ENCODE data around the gene STK17B.
A peak's percentile ranks its signal among the peaks of the same experiment; 100 is the strongest.

The STK17B gene

DNA sequence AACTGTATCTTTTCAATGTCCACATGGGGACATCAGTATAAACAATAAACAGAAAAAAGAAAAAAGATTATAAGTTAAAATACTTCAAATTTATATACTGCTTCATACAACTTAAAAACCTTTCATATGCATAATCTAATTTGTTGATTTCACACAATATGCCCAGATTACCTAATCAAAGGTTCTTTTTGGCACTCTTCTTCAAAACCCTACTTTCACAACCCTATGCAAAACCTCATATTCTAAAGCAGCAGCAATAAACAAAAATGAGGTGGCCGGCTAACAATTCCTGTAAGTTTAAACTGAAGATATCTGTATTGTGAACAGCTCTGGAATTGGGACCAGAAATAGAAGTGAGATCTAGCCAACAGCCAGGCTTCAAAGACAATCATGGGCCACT, 28.6 kb downstream of the STK17B start:
- H3K36me3 ChIP-seq (ENCODE audit: low read length): peaks cover 89% of the 10 kb centered on the region
- H3K79me2 ChIP-seq (ENCODE audit: insufficient read depth, low read length): peaks cover 51% of the 10 kb centered on the region
- TF ChIP-seq EZH2phosphoT487 (conservative IDR thresholded peaks at IDR 0.05; ENCODE audit: low read length): no peak
- TF ChIP-seq, protein P1, sequence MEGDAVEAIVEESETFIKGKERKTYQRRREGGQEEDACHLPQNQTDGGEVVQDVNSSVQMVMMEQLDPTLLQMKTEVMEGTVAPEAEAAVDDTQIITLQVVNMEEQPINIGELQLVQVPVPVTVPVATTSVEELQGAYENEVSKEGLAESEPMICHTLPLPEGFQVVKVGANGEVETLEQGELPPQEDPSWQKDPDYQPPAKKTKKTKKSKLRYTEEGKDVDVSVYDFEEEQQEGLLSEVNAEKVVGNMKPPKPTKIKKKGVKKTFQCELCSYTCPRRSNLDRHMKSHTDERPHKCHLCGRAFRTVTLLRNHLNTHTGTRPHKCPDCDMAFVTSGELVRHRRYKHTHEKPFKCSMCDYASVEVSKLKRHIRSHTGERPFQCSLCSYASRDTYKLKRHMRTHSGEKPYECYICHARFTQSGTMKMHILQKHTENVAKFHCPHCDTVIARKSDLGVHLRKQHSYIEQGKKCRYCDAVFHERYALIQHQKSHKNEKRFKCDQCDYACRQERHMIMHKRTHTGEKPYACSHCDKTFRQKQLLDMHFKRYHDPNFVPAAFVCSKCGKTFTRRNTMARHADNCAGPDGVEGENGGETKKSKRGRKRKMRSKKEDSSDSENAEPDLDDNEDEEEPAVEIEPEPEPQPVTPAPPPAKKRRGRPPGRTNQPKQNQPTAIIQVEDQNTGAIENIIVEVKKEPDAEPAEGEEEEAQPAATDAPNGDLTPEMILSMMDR (IDR thresholded peaks at IDR 0.05; ENCODE audit: insufficient read depth, low read length, poor library complexity, severe bottlenecking): no peak
- no peak overlapping the region for H3K4me2 ChIP-seq (ENCODE audit: low read depth, low read length, poor library complexity, severe bottlenecking)
- no peak overlapping the region for H2AFZ ChIP-seq (ENCODE audit: low read depth, low read length, severe bottlenecking)
- no peaks in the 10 kb centered on the region for H3K27me3 ChIP-seq (ENCODE audit: low read length)
- H3K4me3 ChIP-seq (ENCODE audit: insufficient read depth, low read length, poor library complexity, severe bottlenecking): no peak overlapping the region
- H3K9ac ChIP-seq (ENCODE audit: low read length): no peak overlapping the region
- H3K27ac ChIP-seq (ENCODE audit: low read depth, low read length): peak overlapping the region; percentile 12; the same call in 1 of the 2 replicates
- H3K9me3 ChIP-seq (ENCODE audit: insufficient read depth, low read length): no peaks in the 10 kb centered on the region
- H4K20me1 ChIP-seq (ENCODE audit: low read depth, low read length): peaks cover 37% of the 10 kb centered on the region
- H3K9me2 ChIP-seq (replicated peaks; ENCODE audit: insufficient read depth, low read length): no peaks in the 10 kb centered on the region
- peaks cover 46% of the 10 kb centered on the region for H3F3A ChIP-seq (ENCODE audit: insufficient read depth)

DNA sequence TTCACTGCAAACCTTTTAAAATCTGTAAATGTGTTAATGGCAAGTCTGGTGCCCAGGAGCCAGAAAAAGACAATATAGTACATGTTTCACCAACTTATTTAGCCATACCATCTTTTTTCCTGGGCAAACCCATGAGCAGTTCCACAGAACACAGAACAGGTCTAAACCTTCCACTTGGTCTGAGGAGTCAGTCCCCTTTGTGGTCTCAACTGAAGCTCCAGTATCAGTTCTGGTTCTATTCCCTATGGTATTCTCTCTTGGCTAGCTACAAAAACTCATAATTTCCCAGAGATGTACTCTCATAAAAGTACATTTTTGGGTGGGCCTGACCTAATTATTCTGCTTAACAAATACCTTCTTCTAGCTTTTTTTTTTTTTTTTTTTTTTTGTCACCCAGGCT, 31.2 kb downstream of the STK17B start:
- Histone ChIP-seq H3K4me3 (ENCODE audit: insufficient read depth, low read length, poor library complexity, severe bottlenecking) (no peak overlapping the region), H3K79me2 (ENCODE audit: insufficient read depth, low read length) (peaks cover 28% of the 10 kb centered on the region), H3F3A (ENCODE audit: insufficient read depth) (peaks cover 54% of the 10 kb centered on the region), H3K9me3 (ENCODE audit: insufficient read depth, low read length) (no peaks in the 10 kb centered on the region), H2AFZ (ENCODE audit: low read depth, low read length, severe bottlenecking) (no peak overlapping the region), H3K4me2 (ENCODE audit: low read depth, low read length, poor library complexity, severe bottlenecking) (no peak overlapping the region), H3K9ac (ENCODE audit: low read length) (no peak overlapping the region), H4K20me1 (ENCODE audit: low read depth, low read length) (peaks cover 25% of the 10 kb centered on the region), H3K9me2 (replicated peaks; ENCODE audit: insufficient read depth, low read length) (no peaks in the 10 kb centered on the region), H3K36me3 (ENCODE audit: low read length) (peaks cover 91% of the 10 kb centered on the region), H3K27me3 (ENCODE audit: low read length) (no peaks in the 10 kb centered on the region), H3K27ac (ENCODE audit: low read depth, low read length) (no peak overlapping the region)
- TF ChIP-seq, protein P1 (IDR thresholded peaks at IDR 0.05; ENCODE audit: insufficient read depth, low read length, poor library complexity, severe bottlenecking): no peak
- no peak for TF ChIP-seq EZH2phosphoT487 (conservative IDR thresholded peaks at IDR 0.05; ENCODE audit: low read length)

DNA sequence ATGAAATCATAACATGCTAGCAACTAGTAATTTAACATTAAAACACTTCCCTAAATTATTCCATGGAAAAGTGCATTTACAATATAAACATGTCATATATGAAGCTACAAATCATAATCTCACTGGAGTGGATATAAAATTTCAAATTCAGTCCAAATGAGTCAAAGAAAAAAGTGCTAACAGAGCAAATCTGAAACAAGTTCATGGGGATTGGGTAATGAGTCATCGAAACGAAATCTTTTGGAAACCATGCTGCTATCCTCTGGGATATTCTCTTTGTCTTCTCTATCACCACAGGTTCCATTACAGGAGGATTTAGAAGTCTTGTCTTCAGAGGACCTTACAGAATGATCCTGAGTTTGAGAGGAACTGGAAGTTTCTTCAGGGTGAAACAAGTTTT, 34.1 kb downstream of the STK17B start:
- peaks cover 5% of the 10 kb centered on the region for H3K79me2 ChIP-seq (ENCODE audit: insufficient read depth, low read length)
- no peak overlapping the region for H3K4me2 ChIP-seq (ENCODE audit: low read depth, low read length, poor library complexity, severe bottlenecking)
- H4K20me1 ChIP-seq (ENCODE audit: low read depth, low read length): peaks cover 7% of the 10 kb centered on the region; the same call in 1 of the 2 replicates
- no peak overlapping the region for H3K27ac ChIP-seq (ENCODE audit: low read depth, low read length)
- peaks cover 8% of the 10 kb centered on the region; the same call in 1 of the 2 replicates for H3K9me3 ChIP-seq (ENCODE audit: insufficient read depth, low read length)
- TF ChIP-seq EZH2phosphoT487 (conservative IDR thresholded peaks at IDR 0.05; ENCODE audit: low read length): no peak
- TF ChIP-seq, protein P1 (IDR thresholded peaks at IDR 0.05; ENCODE audit: insufficient read depth, low read length, poor library complexity, severe bottlenecking): no peak
- no peak overlapping the region for H3K4me3 ChIP-seq (ENCODE audit: insufficient read depth, low read length, poor library complexity, severe bottlenecking)
- no peaks in the 10 kb centered on the region for H3K27me3 ChIP-seq (ENCODE audit: low read length)
- peaks cover 74% of the 10 kb centered on the region for H3F3A ChIP-seq (ENCODE audit: insufficient read depth)
- peaks cover 92% of the 10 kb centered on the region for H3K36me3 ChIP-seq (ENCODE audit: low read length)
- H3K9ac ChIP-seq (ENCODE audit: low read length): no peak overlapping the region
- H2AFZ ChIP-seq (ENCODE audit: low read depth, low read length, severe bottlenecking): no peak overlapping the region
- no peaks in the 10 kb centered on the region for H3K9me2 ChIP-seq (replicated peaks; ENCODE audit: insufficient read depth, low read length)
